Measurements from ENCODE around the gene PSMD1. TPM values are rescaled to one million over a fixed set of nuclear protein-coding genes. Genes with fewer than 3 reads are reported as not detected.
"Not testable (repeated sequence)": the region's sequence is repeated elsewhere in the genome, so short reads cannot be mapped to it uniquely, and the experiment has no call there.

Gene PSMD1
- total RNA-seq, 2 donors from 2014 or later = 99.7 to 105 TPM

GRCh38 chr2:231191896-231192872, 135.5 kb downstream of the PSMD1 start:
- Mint-ChIP-seq H3K9me3 (no peaks in the 10 kb centered on the region), H3K27ac (no peak overlapping the region), H3K36me3 (no peaks in the 10 kb centered on the region)
- DNase-seq (ENCODE audit: low spot score in 2 of 2) = no peak
- no peak for ATAC-seq

- H3K9me3 Mint-ChIP-seq = no peaks in the 10 kb centered on the region
- no peak for DNase-seq (ENCODE audit: low spot score in 2 of 2)
These were observed 136.5 kb downstream of the PSMD1 start for GRCh38 chr2:231193216-231193615.

GRCh38 chr2:231196592-231196991, 139.9 kb downstream of the PSMD1 start:
- Mint-ChIP-seq H3K27ac (no peak overlapping the region), H3K36me3 (no peaks in the 10 kb centered on the region), H3K9me3 (no peaks in the 10 kb centered on the region)
- ATAC-seq (no peak), DNase-seq (ENCODE audit: low spot score in 2 of 2) (peak in 1 of 2 donors; percentile 4)

More at GRCh38 chr2:231193216-231193615, 136.5 kb downstream of the PSMD1 start:
- Mint-ChIP-seq H3K27ac (no peak overlapping the region), H3K36me3 (no peaks in the 10 kb centered on the region)
- no peak for ATAC-seq

GRCh38 chr2:231197196-231197595, 140.5 kb downstream of the PSMD1 start:
- not testable (repeated sequence) for ATAC-seq; H3K36me3 Mint-ChIP-seq; DNase-seq (ENCODE audit: low spot score in 2 of 2); H3K27ac Mint-ChIP-seq; H3K9me3 Mint-ChIP-seq

GRCh38 chr2:231197706-231198290, 141.1 kb downstream of the PSMD1 start:
- no peaks in the 10 kb centered on the region for H3K36me3 Mint-ChIP-seq
- ATAC-seq = no peak
- H3K9me3 Mint-ChIP-seq = no peaks in the 10 kb centered on the region
- H3K27ac Mint-ChIP-seq = peak overlapping the region; percentile 50 to 93
- DNase-seq (ENCODE audit: low spot score in 2 of 2) = peak in 1 of 2 donors; percentile 14

- ATAC-seq (peak; percentile 96 to 99), DNase-seq (ENCODE audit: low spot score in 2 of 2) (peak; percentile 81 to 82)
- no peaks in the 10 kb centered on the region for H3K36me3 Mint-ChIP-seq
- H3K9me3 Mint-ChIP-seq = no peaks in the 10 kb centered on the region
- peak within 1 kb of the TSS; percentile 50 to 93 for H3K27ac Mint-ChIP-seq
These were observed 141.9 kb downstream of the PSMD1 start, which contains the start of gene ARMC9 for GRCh38 chr2:231198291-231199173. TSS of gene ARMC9 (plus strand) at chr2:231198631. CDS start at chr2:231206239, 7,608 bp downstream.

GRCh38 chr2:231199219-231199618, 142.6 kb downstream of the PSMD1 start:
- ATAC-seq (no peak), DNase-seq (ENCODE audit: low spot score in 2 of 2) (no peak)
- no peaks in the 10 kb centered on the region for H3K36me3 Mint-ChIP-seq
- peak overlapping the region in 1 of 2 donors; percentile 31 for H3K27ac Mint-ChIP-seq
- H3K9me3 Mint-ChIP-seq = no peaks in the 10 kb centered on the region

GRCh38 chr2:231200805-231201474, 144.3 kb downstream of the PSMD1 start:
- Mint-ChIP-seq H3K9me3 (no peaks in the 10 kb centered on the region), H3K36me3 (no peaks in the 10 kb centered on the region), H3K27ac (no peak overlapping the region)
- DNase-seq (ENCODE audit: low spot score in 2 of 2) = no peak
- no peak for ATAC-seq

- no peaks in the 10 kb centered on the region for H3K36me3 Mint-ChIP-seq
These were observed 144.8 kb downstream of the PSMD1 start for GRCh38 chr2:231201475-231201814.

GRCh38 chr2:231203087-231203486, 146.4 kb downstream of the PSMD1 start:
- no peak overlapping the region for H3K27ac Mint-ChIP-seq
- ATAC-seq = no peak
- H3K36me3 Mint-ChIP-seq = no peaks in the 10 kb centered on the region
- no peaks in the 10 kb centered on the region for H3K9me3 Mint-ChIP-seq
- no peak for DNase-seq (ENCODE audit: low spot score in 2 of 2)

More at GRCh38 chr2:231201475-231201814, 144.8 kb downstream of the PSMD1 start:
- Mint-ChIP-seq H3K27ac (no peak overlapping the region), H3K9me3 (no peaks in the 10 kb centered on the region)
- DNase-seq (ENCODE audit: low spot score in 2 of 2) = no peak
- no peak for ATAC-seq

GRCh38 chr2:231204146-231204545, 147.5 kb downstream of the PSMD1 start:
- H3K36me3 Mint-ChIP-seq = no peaks in the 10 kb centered on the region
- DNase-seq (ENCODE audit: low spot score in 2 of 2) = no peak
- no peak overlapping the region for H3K27ac Mint-ChIP-seq
- no peak for ATAC-seq
- no peaks in the 10 kb centered on the region for H3K9me3 Mint-ChIP-seq

- Mint-ChIP-seq H3K36me3 (no peaks in the 10 kb centered on the region), H3K27ac (no peak overlapping the region), H3K9me3 (no peaks in the 10 kb centered on the region)
- ATAC-seq (no peak), DNase-seq (ENCODE audit: low spot score in 2 of 2) (no peak)
These were observed 147.9 kb downstream of the PSMD1 start for GRCh38 chr2:231204581-231204980.

GRCh38 chr2:231207734-231208133, 151.1 kb downstream of the PSMD1 start:
- Mint-ChIP-seq H3K27ac (no peak overlapping the region), H3K36me3 (no peaks in the 10 kb centered on the region), H3K9me3 (no peaks in the 10 kb centered on the region)
- DNase-seq (ENCODE audit: low spot score in 2 of 2) = no peak
- ATAC-seq = no peak

GRCh38 chr2:231210782-231211181, 154.1 kb downstream of the PSMD1 start:
- no peaks in the 10 kb centered on the region for H3K9me3 Mint-ChIP-seq
- no peaks in the 10 kb centered on the region for H3K36me3 Mint-ChIP-seq
- DNase-seq (ENCODE audit: low spot score in 2 of 2) (no peak), ATAC-seq (no peak)
- H3K27ac Mint-ChIP-seq = no peak overlapping the region

GRCh38 chr2:231211486-231211885, 154.8 kb downstream of the PSMD1 start:
- no peak overlapping the region for H3K27ac Mint-ChIP-seq
- DNase-seq (ENCODE audit: low spot score in 2 of 2) = no peak
- no peak for ATAC-seq
- H3K9me3 Mint-ChIP-seq = no peaks in the 10 kb centered on the region
- no peaks in the 10 kb centered on the region for H3K36me3 Mint-ChIP-seq

- no peaks in the 10 kb centered on the region for H3K36me3 Mint-ChIP-seq
- DNase-seq (ENCODE audit: low spot score in 2 of 2) (no peak), ATAC-seq (peak in 1 of 2 donors; percentile 32)
- H3K27ac Mint-ChIP-seq = peak overlapping the region in 1 of 2 donors; percentile 12
- no peaks in the 10 kb centered on the region for H3K9me3 Mint-ChIP-seq
These were observed 155.7 kb downstream of the PSMD1 start for GRCh38 chr2:231212329-231212845.
